ENCODE results near the gene FBXW11.

DNA sequence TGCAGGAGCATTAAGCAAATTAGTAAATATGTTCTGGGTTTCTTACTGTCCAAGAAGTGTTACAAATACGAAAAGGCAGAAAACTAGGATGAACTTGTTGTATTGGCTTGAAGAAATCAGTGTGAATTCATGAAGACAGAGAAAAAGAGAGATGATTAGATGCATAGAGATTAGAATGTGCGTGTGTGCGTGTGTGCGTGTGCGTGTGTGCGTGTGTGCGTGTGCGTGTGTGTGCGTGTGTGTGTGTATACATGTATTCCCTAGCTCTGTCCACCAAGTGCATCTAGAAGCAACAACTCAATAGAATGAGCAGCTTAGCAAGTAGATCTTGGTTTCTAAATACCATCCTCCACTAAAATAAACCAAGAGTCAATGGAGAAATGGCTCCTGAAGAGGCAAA, 179.3 kb downstream of the FBXW11 start:
- TF ChIP-seq, protein P1, sequence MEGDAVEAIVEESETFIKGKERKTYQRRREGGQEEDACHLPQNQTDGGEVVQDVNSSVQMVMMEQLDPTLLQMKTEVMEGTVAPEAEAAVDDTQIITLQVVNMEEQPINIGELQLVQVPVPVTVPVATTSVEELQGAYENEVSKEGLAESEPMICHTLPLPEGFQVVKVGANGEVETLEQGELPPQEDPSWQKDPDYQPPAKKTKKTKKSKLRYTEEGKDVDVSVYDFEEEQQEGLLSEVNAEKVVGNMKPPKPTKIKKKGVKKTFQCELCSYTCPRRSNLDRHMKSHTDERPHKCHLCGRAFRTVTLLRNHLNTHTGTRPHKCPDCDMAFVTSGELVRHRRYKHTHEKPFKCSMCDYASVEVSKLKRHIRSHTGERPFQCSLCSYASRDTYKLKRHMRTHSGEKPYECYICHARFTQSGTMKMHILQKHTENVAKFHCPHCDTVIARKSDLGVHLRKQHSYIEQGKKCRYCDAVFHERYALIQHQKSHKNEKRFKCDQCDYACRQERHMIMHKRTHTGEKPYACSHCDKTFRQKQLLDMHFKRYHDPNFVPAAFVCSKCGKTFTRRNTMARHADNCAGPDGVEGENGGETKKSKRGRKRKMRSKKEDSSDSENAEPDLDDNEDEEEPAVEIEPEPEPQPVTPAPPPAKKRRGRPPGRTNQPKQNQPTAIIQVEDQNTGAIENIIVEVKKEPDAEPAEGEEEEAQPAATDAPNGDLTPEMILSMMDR (conservative IDR thresholded peaks at IDR 0.05 in 1 of 2, IDR thresholded peaks at IDR 0.05 in 1 of 2; ENCODE audit: extremely low read depth in 1 of 2, insufficient read depth in 1 of 2, low read depth in 1 of 2, low read length in 2 of 2) = no peak
- TF ChIP-seq EZH2 (IDR thresholded peaks at IDR 0.05; ENCODE audit: borderline replicate concordance, low read length) = no peak
